Epidermal melanocyte (primary cell): ENCODE measurements around the gene PI3.

ENCODE experiments used
- DNase-seq: peaks from one replicate; pipeline ENCODE4 v3.0.0; 2011; ENCODE audit warnings: low spot score; ENCODE audit not compliant: insufficient read length

The PI3 gene

GRCh38 chr20:45187693-45188092 is 13.0 kb downstream of the PI3 start:
- DNase-seq: no peak

- DNase-seq: no peak
Observed at GRCh38 chr20:45189067-45189609, 14.4 kb downstream of the PI3 start.

GRCh38 chr20:45189861-45190260 is 15.2 kb downstream of the PI3 start:
- DNase-seq: no peak

- DNase-seq: no peak
Observed at GRCh38 chr20:45191926-45192325, 17.2 kb downstream of the PI3 start.

- DNase-seq: no peak
Observed at GRCh38 chr20:45193331-45193730, 18.6 kb downstream of the PI3 start.

GRCh38 chr20:45206725-45207124 is 32.0 kb downstream of the PI3 start, which contains the start of gene SEMG1:
TSS of gene SEMG1 (plus strand) at chr20:45207033. CDS start at chr20:45207054, 21 bp downstream.
- DNase-seq: no peak

- no peak for DNase-seq
Observed at GRCh38 chr20:45209924-45210323, 35.2 kb downstream of the PI3 start.

- DNase-seq: no peak
Observed at GRCh38 chr20:45211569-45212474, 37.1 kb downstream of the PI3 start.

GRCh38 chr20:45212836-45213235 is 38.1 kb downstream of the PI3 start:
- DNase-seq: no peak

GRCh38 chr20:45218124-45218523 is 43.4 kb downstream of the PI3 start:
- DNase-seq: no peak

- DNase-seq: no peak
Observed at GRCh38 chr20:45218636-45219035, 43.9 kb downstream of the PI3 start.

GRCh38 chr20:45221076-45221475 is 46.4 kb downstream of the PI3 start, which contains the start of gene SEMG2:
TSS of gene SEMG2 (plus strand) at chr20:45221373. CDS start at chr20:45221390, 17 bp downstream.
- DNase-seq: no peak

GRCh38 chr20:45223136-45223535 is 48.4 kb downstream of the PI3 start:
- no peak for DNase-seq
